Ovary (tissue), 3 donors: ENCODE results near the gene NADSYN1.

Experiments
- CTCF ChIP-seq, 3 donors: fragments of 450-650 bp in 2 of 3; fragments of 200-600 bp in 1 of 3; IDR thresholded peaks; one replicate each; pipeline versions ENCODE4 v1.5.1 to v1.8.0; 2016 to 2022; ENCODE audit warnings: antibody characterized with exemption in 3 of 3, mild to moderate bottlenecking in 1 of 3
- EP300 ChIP-seq: sonication (generic); formaldehyde crosslinking; IDR thresholded peaks from one replicate; pipeline ENCODE4 v1.6.1; 2017; ENCODE audit warnings: antibody characterized with exemption
- POLR2A ChIP-seq: fragments of 450-650 bp; IDR thresholded peaks from one replicate; pipeline ENCODE4 v1.6.1; 2017; ENCODE audit warnings: antibody characterized with exemption, mild to moderate bottlenecking, moderate library complexity
- donor health status: DM: no; HTN: no; CAD: no.

- TF ChIP-seq CTCF (IDR thresholded peaks at IDR 0.05) (no peak), EP300 (no peak), POLR2A (no peak)
These were observed 24.9 kb downstream of the NADSYN1 start for GRCh38 chr11:71477641-71478527.
